Measurements from ENCODE around the gene PXDC1. TPM values are rescaled to one million over a fixed set of nuclear protein-coding genes. Genes with fewer than 3 reads are reported as not detected.

PXDC1 gene
- total and polyA plus RNA-seq, 2 donors (not counting 3 experiments of a cell fraction or from before 2014, with no cell fraction given), result 60.9 to 121 TPM

- POLR2A ChIA-PET, result no interaction called here
- CTCF ChIA-PET, result interaction anchor here (2.1 to 2.4 kb wide), 2 partner anchors 10 to 443 kb away, joined by 8 to 9 read pairs; no protein-coding TSS in a partner anchor
- TF ChIP-seq FOS (IDR thresholded peaks at IDR 0.05; ENCODE audit: borderline replicate concordance, insufficient read depth, low read length) (no peak), JUN (IDR thresholded peaks at IDR 0.05; ENCODE audit: borderline replicate concordance, insufficient read depth, insufficient read length, low read depth) (no peak), POLR2AphosphoS5 (IDR thresholded peaks at IDR 0.05; ENCODE audit: insufficient read depth, low read depth, low read length) (no peak), EZH2 (IDR thresholded peaks at IDR 0.05; ENCODE audit: borderline replicate concordance, low read depth, low read length, severe bottlenecking) (no peak), MAX (IDR thresholded peaks at IDR 0.05; ENCODE audit: insufficient read depth, insufficient read length) (no peak), CTCF (IDR thresholded peaks at IDR 0.05; ENCODE audit: extremely low read depth in 1 of 2, insufficient read depth in 1 of 2, low read depth in 1 of 2, low read length in 2 of 2) (no peak), POLR2A (IDR thresholded peaks at IDR 0.05; ENCODE audit: low read depth, low read length) (no peak), MYC (IDR thresholded peaks at IDR 0.05; ENCODE audit: low read depth, low read length) (no peak), GATA2 (IDR thresholded peaks at IDR 0.05; ENCODE audit: insufficient read depth, insufficient read length, low read depth, low read length) (no peak)
- H3K27ac ChIP-seq (ENCODE audit: insufficient read depth, low read depth, low read length), result no peak overlapping the region
- FAIRE-seq (no peak), DNase-seq (ENCODE audit: low read depth, low spot score) (no peak)
- no peaks in the 10 kb centered on the region for H4K20me1 ChIP-seq (replicated peaks; ENCODE audit: control insufficient read depth, extremely low read depth, insufficient read depth, low read length)
- no peaks in the 10 kb centered on the region for H3K9me3 ChIP-seq (replicated peaks; ENCODE audit: control insufficient read depth, insufficient read depth, low read length)
- TSS peak; percentile 19 for BruUV-seq (replicated peaks)
- no peak overlapping the region for H3K4me3 ChIP-seq (replicated peaks in 1 of 3; ENCODE audit: insufficient read depth in 1 of 3, low read depth in 1 of 3, low read length in 3 of 3)
- H3K9me1 ChIP-seq (replicated peaks; ENCODE audit: control insufficient read depth, extremely low read depth, insufficient read depth, low read length), result no peaks in the 10 kb centered on the region
- peaks cover 33 to 55% of the 10 kb centered on the region in 2 experiments for H3K36me3 ChIP-seq (ENCODE audit: control insufficient read depth in 2 of 2, extremely low read depth in 1 of 2, insufficient read depth in 2 of 2, low read length in 2 of 2)
- peaks cover 26% of the 10 kb centered on the region for H3K79me2 ChIP-seq (ENCODE audit: control insufficient read depth, insufficient read depth, low read length)
- no peak overlapping the region for H2AFZ ChIP-seq (ENCODE audit: low read depth, low read length)
- H3K27me3 ChIP-seq (ENCODE audit: control insufficient read depth in 2 of 2, insufficient read depth in 2 of 2, low read length in 2 of 2), result no peaks in the 10 kb centered on the region
- H3K4me2 ChIP-seq (ENCODE audit: insufficient read depth, low read length), result no peak overlapping the region
- H3K4me1 ChIP-seq (ENCODE audit: control insufficient read depth, extremely low read depth, insufficient read depth, low read length), result no peaks in the 10 kb centered on the region
- intact Hi-C loops (cut with micrococcal nuclease), result no loop called here
- dilution Hi-C loops (cut with MboI; ENCODE audit: extremely low pct_ligation_motif_present, low sequenced_read_pairs), result no loop called here
- H3K9ac ChIP-seq (replicated peaks; ENCODE audit: extremely low read depth, insufficient read depth, low read length), result no peak overlapping the region
Observed at GRCh38 chr6:3722785-3723184, 28.7 kb downstream of the PXDC1 start.

All from endothelial cell of umbilical vein (primary cell).